ENCODE results near the gene CRYGS. TPM values are rescaled to one million over a fixed set of nuclear protein-coding genes. Genes with fewer than 3 reads are reported as not detected.

CRYGS gene
- total RNA-seq (2014; rRNA removed; shearing (Covaris generic)) (6.5 and 7.0 TPM in 2 replicates), total RNA-seq (2022) (3.5 and 6.5 TPM in 2 replicates), Bru-seq, nascent RNA (percentile 82 among the genes with signal in this experiment), BruChase-seq, experiment 1, labeled RNA remaining after a 6-hour chase (percentile 60 among the genes with signal in this experiment), BruChase-seq, experiment 2, labeled RNA remaining after a 2-hour chase (percentile 84 among the genes with signal in this experiment)
- long read RNA-seq, partial matches to known transcripts, result 0 of 1 reads
- long read RNA-seq, other reads (novel, unspliced or antisense), result 1 of 1 reads

GRCh38 chr3:186544281-186544680 is at the start of gene CRYGS:
Gene CRYGS (minus strand): TSS chr3:186544380. CDS start chr3:186544326, 54 bp downstream.
- intact Hi-C loops (cut with micrococcal nuclease; ENCODE audit: unreplicated experiment), result no loop called here
- TF ChIP-seq CTCF (conservative IDR thresholded peaks at IDR 0.05; ENCODE audit: low read length), result no peak

GRCh38 chr3:186593862-186594261 is 49.7 kb upstream of the CRYGS start:
- no peaks in the 10 kb centered on the region for H3K4me1 ChIP-seq (ENCODE audit: insufficient read depth, low read length, poor library complexity, severe bottlenecking)
- CTCF ChIA-PET (ENCODE audit: unreplicated experiment), result no interaction called here
- H3K9me3 ChIP-seq (ENCODE audit: low read length), result no peaks in the 10 kb centered on the region
- intact Hi-C loops (cut with micrococcal nuclease; ENCODE audit: unreplicated experiment), result no loop called here
- BruUV-seq (replicated peaks), result no TSS peak
- TF ChIP-seq CTCF (conservative IDR thresholded peaks at IDR 0.05; ENCODE audit: low read length) (no peak), EZH2phosphoT487 (IDR thresholded peaks at IDR 0.05; ENCODE audit: borderline replicate concordance, low read depth, low read length) (no peak)
- H3K4me2 ChIP-seq (ENCODE audit: low read length), result no peak overlapping the region
- no peaks in the 10 kb centered on the region for H3K79me2 ChIP-seq (ENCODE audit: insufficient read depth, low read depth, low read length)
- POLR2A ChIA-PET, result interaction anchor here (0.5 to 1.6 kb wide), 5 partner anchors 9 to 1268 kb away, joined by 3 to 5 read pairs (median 4); no protein-coding TSS in a partner anchor
- H4K20me1 ChIP-seq (ENCODE audit: insufficient read depth, low read length), result no peaks in the 10 kb centered on the region
- H3K9me2 ChIP-seq (ENCODE audit: insufficient read depth, low read length), result no peaks in the 10 kb centered on the region
- H3K4me3 ChIP-seq (ENCODE audit: low read depth, low read length, poor library complexity, severe bottlenecking), result no peak overlapping the region
- no peaks in the 10 kb centered on the region for H3K36me3 ChIP-seq (ENCODE audit: insufficient read depth, low read length)
- no peak overlapping the region for H3K27ac ChIP-seq (ENCODE audit: low read depth, low read length, poor library complexity, severe bottlenecking)
- DNase-seq (ENCODE audit: low spot score), result no peak
- H2AFZ ChIP-seq (ENCODE audit: low read length), result no peak overlapping the region

More at GRCh38 chr3:186544281-186544680, at the start of gene CRYGS:
- H3K27ac ChIP-seq (ENCODE audit: low read depth, low read length, poor library complexity, severe bottlenecking), result no peak within 1 kb of the TSS
- no TSS peak for BruUV-seq (replicated peaks)
- no peaks in the 10 kb centered on the region for H3K9me2 ChIP-seq (ENCODE audit: insufficient read depth, low read length)
- ChIA-PET POLR2A (interaction anchor here (0.6 to 1.3 kb wide), 2 partner anchors 8 to 326 kb away, joined by 4 to 5 read pairs; no protein-coding TSS in a partner anchor), CTCF (ENCODE audit: unreplicated experiment) (no interaction called here)
- H3K36me3 ChIP-seq (ENCODE audit: insufficient read depth, low read length), result peaks cover 38% of the 10 kb centered on the region
- DNase-seq (ENCODE audit: low spot score), result no peak
- H3K9me3 ChIP-seq (ENCODE audit: low read length), result no peaks in the 10 kb centered on the region
- no peak within 1 kb of the TSS for H2AFZ ChIP-seq (ENCODE audit: low read length)
- no peaks in the 10 kb centered on the region for H3K79me2 ChIP-seq (ENCODE audit: insufficient read depth, low read depth, low read length)
- peaks cover 16% of the 10 kb centered on the region for H3K4me1 ChIP-seq (ENCODE audit: insufficient read depth, low read length, poor library complexity, severe bottlenecking)
- H4K20me1 ChIP-seq (ENCODE audit: insufficient read depth, low read length), result no peaks in the 10 kb centered on the region
- H3K4me3 ChIP-seq (ENCODE audit: low read depth, low read length, poor library complexity, severe bottlenecking), result no peak within 1 kb of the TSS
- H3K4me2 ChIP-seq (ENCODE audit: low read length), result 0 out of 2 replicates have a peak within 1 kb of the TSS, but pooled peaks have one; percentile 7

- intact Hi-C loops (cut with micrococcal nuclease; ENCODE audit: unreplicated experiment), result no loop called here
- H2AFZ ChIP-seq (ENCODE audit: low read length), result no peak overlapping the region
- H3K4me3 ChIP-seq (ENCODE audit: low read depth, low read length, poor library complexity, severe bottlenecking), result no peak overlapping the region
- TF ChIP-seq CTCF (conservative IDR thresholded peaks at IDR 0.05; ENCODE audit: low read length) (no peak), EZH2phosphoT487 (IDR thresholded peaks at IDR 0.05; ENCODE audit: borderline replicate concordance, low read depth, low read length) (no peak)
- H3K4me1 ChIP-seq (ENCODE audit: insufficient read depth, low read length, poor library complexity, severe bottlenecking), result no peaks in the 10 kb centered on the region
- peaks cover 3% of the 10 kb centered on the region; the same call in 1 of the 2 replicates for H3K36me3 ChIP-seq (ENCODE audit: insufficient read depth, low read length)
- ChIA-PET POLR2A (interaction anchor here (1.6 kb wide), 1 partner anchor 20 kb away, joined by 5 read pairs; no protein-coding TSS in a partner anchor), CTCF (ENCODE audit: unreplicated experiment) (no interaction called here)
- H3K27ac ChIP-seq (ENCODE audit: low read depth, low read length, poor library complexity, severe bottlenecking), result no peak overlapping the region
- H3K4me2 ChIP-seq (ENCODE audit: low read length), result no peak overlapping the region
- BruUV-seq (replicated peaks), result no TSS peak
- no peak for DNase-seq (ENCODE audit: low spot score)
- no peaks in the 10 kb centered on the region for H4K20me1 ChIP-seq (ENCODE audit: insufficient read depth, low read length)
- H3K9me2 ChIP-seq (ENCODE audit: insufficient read depth, low read length), result no peaks in the 10 kb centered on the region
- no peaks in the 10 kb centered on the region for H3K79me2 ChIP-seq (ENCODE audit: insufficient read depth, low read depth, low read length)
- no peaks in the 10 kb centered on the region for H3K9me3 ChIP-seq (ENCODE audit: low read length)
Observed at GRCh38 chr3:186592682-186593081, 48.5 kb upstream of the CRYGS start.

Data from OCI-LY7 (cell line).